Immature natural killer cell (primary cell): ENCODE data around the gene MMP2. TPM values are rescaled to one million over a fixed set of nuclear protein-coding genes. Genes with fewer than 3 reads are reported as not detected.

Experiments used
- DNase-seq, 3 donors: peaks; one replicate each; pipeline ENCODE4 v3.0.0; 2022; ENCODE audit warnings: mixed read lengths in 1 of 3
- H3K27ac Mint-ChIP-seq, 6 donors: one replicate each; pipeline ENCODE4 v1.8.0; 2020; ENCODE audit warnings: mixed read lengths in 6 of 6, mild to moderate bottlenecking in 5 of 6, inconsistent platforms in 4 of 6, moderate library complexity in 3 of 6
- H3K27me3 Mint-ChIP-seq, 3 donors: one replicate each; pipeline ENCODE4 v1.8.0; 2020 to 2021; ENCODE audit warnings: low read depth in 3 of 3, mild to moderate bottlenecking in 3 of 3, mixed read lengths in 3 of 3, moderate library complexity in 3 of 3, inconsistent platforms in 1 of 3
- H3K36me3 Mint-ChIP-seq, 3 donors: one replicate each; pipeline ENCODE4 v1.8.0; 2020; ENCODE audit warnings: mixed read lengths in 3 of 3, inconsistent platforms in 2 of 3, mild to moderate bottlenecking in 2 of 3
- H3K4me1 Mint-ChIP-seq, 2 donors: one replicate each; pipeline ENCODE4 v1.8.0; 2020; ENCODE audit warnings: inconsistent platforms in 2 of 2, mild to moderate bottlenecking in 2 of 2, mixed read lengths in 2 of 2, moderate library complexity in 1 of 2
- H3K4me3 Mint-ChIP-seq, 5 donors: one replicate each; pipeline ENCODE4 v1.8.0; 2020; ENCODE audit warnings: mild to moderate bottlenecking in 5 of 5, mixed read lengths in 5 of 5, inconsistent platforms in 3 of 5, moderate library complexity in 3 of 5
- H3K9me3 Mint-ChIP-seq, 6 donors: one replicate each; pipeline ENCODE4 v1.8.0; 2020; ENCODE audit warnings: mild to moderate bottlenecking in 6 of 6, mixed read lengths in 6 of 6, inconsistent platforms in 4 of 6, moderate library complexity in 3 of 6
- polyA plus RNA-seq, 3 donors: library from polyadenylated mRNA; unstranded; fragments of 300-500 nt; fragmentation: Illumina TruSeq; gene quantifications; one replicate each; pipeline ENCODE4 v1.2.3, GENCODE V29; 2021

MMP2 gene
- polyA plus RNA-seq, 3 donors from 2014 or later: not detected

GRCh38 chr16:55530316-55530856, 51.4 kb downstream of the MMP2 start:
- no peak for DNase-seq
- Mint-ChIP-seq H3K27ac (no peak overlapping the region), H3K9me3 (no peaks in the 10 kb centered on the region), H3K36me3 (no peaks in the 10 kb centered on the region), H3K4me3 (no peak overlapping the region), H3K4me1 (no peaks in the 10 kb centered on the region), H3K27me3 (peaks cover 0 to 2% (median 2%) of the 10 kb centered on the region in 3 donors)

GRCh38 chr16:55532227-55532626, 53.2 kb downstream of the MMP2 start:
- no peaks in the 10 kb centered on the region for H3K9me3 Mint-ChIP-seq
- peaks cover 0 to 2% (median 2%) of the 10 kb centered on the region in 3 donors for H3K27me3 Mint-ChIP-seq
- no peak for DNase-seq
- no peak overlapping the region for H3K4me3 Mint-ChIP-seq
- H3K36me3 Mint-ChIP-seq: no peaks in the 10 kb centered on the region
- no peaks in the 10 kb centered on the region for H3K4me1 Mint-ChIP-seq
- H3K27ac Mint-ChIP-seq: no peak overlapping the region

DNA sequence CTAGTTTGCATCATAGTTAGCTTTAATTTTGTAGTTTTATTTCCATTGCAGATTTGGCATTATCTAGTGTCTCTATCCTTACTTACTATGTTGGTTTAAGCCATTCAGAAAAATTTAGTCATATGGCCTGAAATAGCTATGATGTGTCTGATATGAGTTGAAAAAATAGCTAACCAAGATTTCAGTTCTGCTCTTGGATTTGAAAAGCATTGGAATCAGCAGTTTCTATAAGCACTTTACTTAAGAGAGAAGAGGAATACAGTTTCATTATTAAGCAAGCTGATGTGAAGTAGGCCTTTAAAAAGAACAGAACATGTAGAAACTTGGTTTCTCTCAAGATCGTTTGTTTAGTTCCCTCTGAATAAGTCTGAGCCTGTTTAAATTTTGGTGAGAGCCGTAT, 55.8 kb downstream of the MMP2 start:
- Mint-ChIP-seq H3K4me3 (no peak overlapping the region), H3K27ac (no peak overlapping the region), H3K27me3 (peaks cover 0 to 2% (median 0%) of the 10 kb centered on the region in 3 donors), H3K9me3 (no peaks in the 10 kb centered on the region), H3K4me1 (no peaks in the 10 kb centered on the region), H3K36me3 (no peaks in the 10 kb centered on the region)
- no peak for DNase-seq

DNA sequence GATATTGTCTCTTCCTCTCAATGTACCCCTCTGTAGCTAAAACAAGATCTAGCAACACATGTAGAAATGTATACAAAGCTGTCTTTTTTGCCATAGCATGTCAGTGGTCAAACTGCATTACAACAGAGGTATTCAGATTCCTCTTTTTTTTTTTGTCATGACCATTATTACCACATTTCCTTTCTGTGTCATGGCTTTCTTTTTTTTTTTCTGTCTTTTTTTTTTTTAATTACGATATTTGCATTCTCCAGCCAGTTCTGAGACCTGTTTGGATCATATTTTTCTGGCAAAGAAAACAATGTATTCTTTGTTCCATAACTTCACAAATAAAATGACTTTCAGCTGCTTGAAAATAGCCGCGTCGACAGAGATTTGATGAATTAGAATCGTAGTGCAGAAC, 60.1 kb downstream of the MMP2 start:
- Mint-ChIP-seq H3K4me1 (no peaks in the 10 kb centered on the region), H3K36me3 (no peaks in the 10 kb centered on the region), H3K27ac (no peak overlapping the region), H3K4me3 (no peak overlapping the region), H3K27me3 (no peaks in the 10 kb centered on the region), H3K9me3 (no peaks in the 10 kb centered on the region)
- no peak for DNase-seq

DNA sequence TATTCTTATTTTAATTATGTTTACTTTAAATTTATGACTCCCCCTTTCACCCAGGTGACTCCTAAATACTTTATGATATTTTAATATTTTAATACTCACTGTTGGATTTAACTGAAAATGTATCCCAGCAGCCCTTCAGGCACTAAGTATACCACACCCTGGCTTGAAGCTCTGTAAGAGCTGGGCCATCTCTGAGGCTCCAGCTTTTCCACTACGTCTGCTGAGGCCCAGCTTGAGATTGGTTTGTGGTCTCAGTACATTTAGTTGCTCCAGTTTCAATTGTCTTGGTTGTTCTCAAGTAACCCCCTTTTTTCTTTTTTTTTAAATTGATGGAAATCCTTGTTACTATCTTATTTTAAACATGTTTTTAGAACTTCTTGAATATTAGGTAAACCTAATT, 60.5 kb downstream of the MMP2 start:
- no peak overlapping the region for H3K4me3 Mint-ChIP-seq

GRCh38 chr16:55540221-55540620, 61.2 kb downstream of the MMP2 start:
- H3K27me3 Mint-ChIP-seq: peaks cover 0 to 1% (median 0%) of the 10 kb centered on the region in 3 donors
- no peaks in the 10 kb centered on the region for H3K9me3 Mint-ChIP-seq
- H3K27ac Mint-ChIP-seq: no peak overlapping the region
- DNase-seq: no peak
- no peak overlapping the region for H3K4me3 Mint-ChIP-seq
- H3K36me3 Mint-ChIP-seq: no peaks in the 10 kb centered on the region
- H3K4me1 Mint-ChIP-seq: no peaks in the 10 kb centered on the region

More for the DNA sequence above, 60.5 kb downstream of the MMP2 start:
- H3K4me1 Mint-ChIP-seq: no peaks in the 10 kb centered on the region
- DNase-seq: no peak
- H3K9me3 Mint-ChIP-seq: no peaks in the 10 kb centered on the region
- H3K36me3 Mint-ChIP-seq: no peaks in the 10 kb centered on the region
- H3K27me3 Mint-ChIP-seq: no peaks in the 10 kb centered on the region
- no peak overlapping the region for H3K27ac Mint-ChIP-seq

DNA sequence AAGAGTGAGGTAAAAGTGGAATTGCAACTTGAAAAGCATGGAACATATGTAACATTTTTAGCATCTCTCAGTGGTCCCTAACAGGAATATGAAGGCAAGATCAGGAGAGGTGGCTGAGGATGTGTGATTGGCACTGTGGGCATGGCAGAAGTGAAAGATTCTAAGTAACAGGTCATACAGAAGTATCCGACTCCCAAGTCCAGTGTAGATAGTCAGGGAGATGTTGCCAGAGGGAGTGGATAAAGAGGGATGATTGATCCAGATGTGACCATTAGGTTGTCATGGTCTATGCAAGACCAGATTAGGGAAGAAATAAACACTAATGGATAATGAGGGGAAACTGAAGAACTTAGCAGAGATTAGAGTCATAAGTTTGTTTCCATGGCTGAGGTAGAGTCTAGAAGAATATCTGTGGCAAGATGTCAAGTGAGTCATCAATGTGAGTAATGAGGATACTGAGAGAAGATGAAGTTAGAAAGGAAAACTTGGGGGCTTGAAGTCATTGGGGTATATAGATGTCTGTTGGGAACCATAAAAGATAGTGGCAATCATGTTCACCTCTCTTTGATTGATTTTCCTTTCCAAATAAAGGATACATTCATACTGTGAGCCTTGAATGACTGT, 63.6 kb downstream of the MMP2 start:
- no peaks in the 10 kb centered on the region for H3K36me3 Mint-ChIP-seq
- no peak for DNase-seq
- no peak overlapping the region for H3K4me3 Mint-ChIP-seq

DNA sequence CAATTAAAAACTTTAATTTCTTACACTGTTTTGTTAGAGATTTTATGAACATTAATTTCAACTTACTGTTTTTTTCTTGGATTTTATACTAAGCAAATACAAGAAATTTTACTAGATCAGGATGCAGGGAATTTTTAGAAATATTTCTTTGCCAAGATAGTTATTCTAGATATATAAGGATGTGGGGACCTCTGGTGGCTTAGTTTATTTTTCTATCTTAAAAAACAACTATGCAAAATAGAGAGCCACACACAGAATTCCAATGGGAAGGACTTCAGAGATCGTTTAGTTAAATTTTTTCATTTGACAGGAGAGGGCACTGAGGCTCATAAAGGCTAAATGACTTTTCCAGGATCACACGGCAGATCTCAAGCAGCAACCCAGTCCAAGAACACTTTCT, 64.5 kb downstream of the MMP2 start:
- no peak for DNase-seq
- Mint-ChIP-seq H3K9me3 (no peaks in the 10 kb centered on the region), H3K27ac (no peak overlapping the region), H3K4me1 (no peaks in the 10 kb centered on the region), H3K27me3 (peaks cover 0 to 3% (median 0%) of the 10 kb centered on the region in 3 donors), H3K36me3 (no peaks in the 10 kb centered on the region), H3K4me3 (no peak overlapping the region)

More for the DNA sequence above, 63.6 kb downstream of the MMP2 start:
- H3K27me3 Mint-ChIP-seq: peaks cover 0 to 3% (median 0%) of the 10 kb centered on the region in 3 donors
- no peaks in the 10 kb centered on the region for H3K9me3 Mint-ChIP-seq
- no peak overlapping the region for H3K27ac Mint-ChIP-seq
- H3K4me1 Mint-ChIP-seq: no peaks in the 10 kb centered on the region

DNA sequence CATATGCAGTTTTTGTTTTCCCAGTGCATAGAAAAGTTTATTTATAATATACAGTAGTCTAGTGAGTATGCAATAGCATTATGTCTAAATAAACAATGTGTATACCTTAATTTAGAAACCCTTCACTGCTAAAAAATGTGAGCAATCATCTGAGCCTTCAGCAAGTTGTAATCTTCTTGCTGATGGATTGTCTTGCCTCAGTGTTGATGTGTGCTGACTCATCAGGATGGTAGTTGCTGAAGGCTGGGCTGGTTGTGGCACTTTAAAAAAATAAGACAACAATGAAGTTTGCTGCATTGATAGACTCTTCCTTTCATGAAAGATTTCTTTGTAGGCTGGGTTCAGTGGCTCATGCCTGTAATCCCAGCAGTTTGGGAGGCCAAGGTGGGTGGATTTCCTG, 73.6 kb downstream of the MMP2 start:
- no peak for DNase-seq
- no peak overlapping the region for H3K4me3 Mint-ChIP-seq
- no peaks in the 10 kb centered on the region for H3K36me3 Mint-ChIP-seq
- no peak overlapping the region for H3K27ac Mint-ChIP-seq
- H3K27me3 Mint-ChIP-seq: peaks cover 1 to 8% (median 4%) of the 10 kb centered on the region in 3 donors
- H3K9me3 Mint-ChIP-seq: no peaks in the 10 kb centered on the region
- no peaks in the 10 kb centered on the region for H3K4me1 Mint-ChIP-seq

DNA sequence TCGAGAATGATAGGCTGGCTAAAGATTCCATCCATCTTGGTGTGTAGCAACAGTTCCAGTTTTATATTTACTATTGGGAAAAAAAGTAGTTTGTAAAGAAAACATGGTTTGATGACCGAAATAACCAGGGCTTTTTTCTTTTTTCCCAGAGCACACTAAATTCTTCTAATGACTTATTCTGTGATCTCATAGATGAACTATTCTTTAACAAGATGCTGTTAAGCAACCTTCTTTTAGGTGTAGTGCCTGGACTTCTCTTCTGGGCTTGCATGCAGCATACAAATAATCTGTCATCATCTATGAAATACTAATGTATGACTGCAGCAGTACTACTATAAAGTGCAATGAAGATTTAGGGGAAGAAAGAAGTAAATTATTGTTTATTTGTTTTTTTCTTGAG, 76.4 kb downstream of the MMP2 start:
- no peak for DNase-seq
- Mint-ChIP-seq H3K4me3 (no peak overlapping the region), H3K27ac (no peak overlapping the region), H3K4me1 (no peaks in the 10 kb centered on the region), H3K36me3 (no peaks in the 10 kb centered on the region), H3K27me3 (peaks cover 4 to 5% (median 4%) of the 10 kb centered on the region in 3 donors), H3K9me3 (peaks cover 0 to 2% (median 0%) of the 10 kb centered on the region in 6 donors)

Other genes with a start within 250 kb of the MMP2 start
- gene IRX6, start 155.0 kb upstream of the MMP2 start, polyA plus RNA-seq: not detected
- gene LPCAT2, start 29.9 kb downstream of the MMP2 start, polyA plus RNA-seq: 1 to 10 TPM in 2 of 3 donors, under 1 TPM in 1; 0.72 to 3.3 (median 2.6) TPM
- not detected for gene CAPNS2, start 87.5 kb downstream of the MMP2 start, polyA plus RNA-seq
- not detected for gene SLC6A2, start 176.8 kb downstream of the MMP2 start, polyA plus RNA-seq